HFFc6 (cell line): ENCODE measurements around the gene ZSWIM1. TPM values are rescaled to one million over a fixed set of nuclear protein-coding genes. Genes with fewer than 3 reads are reported as not detected.

Experiments used
- DNase-seq: peaks from one replicate; pipeline ENCODE4 v3.0.0-alpha.2; 2018
- H3K27ac Mint-ChIP-seq: 2 replicates; pipeline ENCODE4 v1.8.0; 2020; ENCODE audit warnings: mild to moderate bottlenecking, mixed read lengths
- H3K27me3 Mint-ChIP-seq: 2 replicates; pipeline ENCODE4 v1.8.0; 2021; ENCODE audit warnings: mild to moderate bottlenecking, moderate library complexity, mixed read lengths; ENCODE audit not compliant: insufficient read depth
- H3K36me3 Mint-ChIP-seq: 2 replicates; pipeline ENCODE4 v1.8.0; 2021; ENCODE audit warnings: low read depth, mixed read lengths
- H3K4me1 Mint-ChIP-seq: 2 replicates; pipeline ENCODE4 v1.8.0; 2020; ENCODE audit warnings: low read depth, mixed read lengths
- H3K4me3 Mint-ChIP-seq: 2 replicates; pipeline ENCODE4 v1.8.0; 2020; ENCODE audit warnings: mild to moderate bottlenecking, moderate library complexity, mixed read lengths
- H3K9me3 Mint-ChIP-seq: 2 replicates; pipeline ENCODE4 v1.8.0; 2020; ENCODE audit warnings: mild to moderate bottlenecking, mixed read lengths
- total RNA-seq, 6 experiments: library from RNA; stranded (reverse); fragmentation: NEBNext Ultra II Directional; extraction: Animal tissue kit (Norgen Biotek cat#: 25700); gene quantifications; 2 replicates in 1 of 6; 3 replicates in 5 of 6; pipeline ENCODE4 v1.2.3, GENCODE V29; 2021
- TF ChIP-seq, protein P1 (sequence below): fragments of 200-600 bp; sonication (generic); IDR thresholded peaks from 2 replicates; pipeline ENCODE4 v1.5.0; 2021; ENCODE audit warnings: antibody characterized with exemption, mild to moderate bottlenecking

Gene ZSWIM1
- total RNA-seq, 6 experiments from 2014 or later: 9.8 to 11.7 (median 10.3) TPM

DNA sequence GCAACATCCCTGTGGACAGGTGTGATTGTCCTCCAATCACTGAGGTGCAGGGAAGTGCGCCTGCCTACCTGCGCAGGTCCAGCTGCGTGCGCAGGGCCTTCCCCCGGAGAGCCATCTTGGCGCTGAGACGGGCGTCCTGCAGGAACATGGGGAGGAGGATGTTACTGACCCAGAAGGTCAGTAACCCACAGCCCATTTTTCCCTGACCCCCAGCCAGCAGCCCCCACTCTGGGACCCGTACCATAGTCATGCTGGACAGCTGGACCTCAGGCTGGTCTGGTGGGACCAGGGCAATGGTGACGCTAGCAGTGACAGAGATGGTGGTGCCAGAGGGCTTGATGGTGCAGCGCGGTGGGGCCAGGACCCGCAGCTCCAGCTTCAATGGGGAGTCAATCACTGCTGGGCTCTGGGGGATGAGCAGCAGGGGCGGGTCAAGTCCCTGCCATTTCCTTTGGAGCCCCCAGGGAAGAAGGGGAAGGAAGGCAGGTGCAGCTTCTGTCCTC, 21.2 kb downstream of the ZSWIM1 start:
- TF ChIP-seq, protein P1, sequence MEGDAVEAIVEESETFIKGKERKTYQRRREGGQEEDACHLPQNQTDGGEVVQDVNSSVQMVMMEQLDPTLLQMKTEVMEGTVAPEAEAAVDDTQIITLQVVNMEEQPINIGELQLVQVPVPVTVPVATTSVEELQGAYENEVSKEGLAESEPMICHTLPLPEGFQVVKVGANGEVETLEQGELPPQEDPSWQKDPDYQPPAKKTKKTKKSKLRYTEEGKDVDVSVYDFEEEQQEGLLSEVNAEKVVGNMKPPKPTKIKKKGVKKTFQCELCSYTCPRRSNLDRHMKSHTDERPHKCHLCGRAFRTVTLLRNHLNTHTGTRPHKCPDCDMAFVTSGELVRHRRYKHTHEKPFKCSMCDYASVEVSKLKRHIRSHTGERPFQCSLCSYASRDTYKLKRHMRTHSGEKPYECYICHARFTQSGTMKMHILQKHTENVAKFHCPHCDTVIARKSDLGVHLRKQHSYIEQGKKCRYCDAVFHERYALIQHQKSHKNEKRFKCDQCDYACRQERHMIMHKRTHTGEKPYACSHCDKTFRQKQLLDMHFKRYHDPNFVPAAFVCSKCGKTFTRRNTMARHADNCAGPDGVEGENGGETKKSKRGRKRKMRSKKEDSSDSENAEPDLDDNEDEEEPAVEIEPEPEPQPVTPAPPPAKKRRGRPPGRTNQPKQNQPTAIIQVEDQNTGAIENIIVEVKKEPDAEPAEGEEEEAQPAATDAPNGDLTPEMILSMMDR: no peak
- peaks cover 20% of the 10 kb centered on the region for H3K4me1 Mint-ChIP-seq
- H3K27ac Mint-ChIP-seq: no peak overlapping the region
- peaks cover 4% of the 10 kb centered on the region; the same call in 1 of the 2 replicates for H3K36me3 Mint-ChIP-seq
- H3K4me3 Mint-ChIP-seq: no peak overlapping the region
- H3K9me3 Mint-ChIP-seq: no peaks in the 10 kb centered on the region
- no peak for DNase-seq
- peaks cover 7% of the 10 kb centered on the region for H3K27me3 Mint-ChIP-seq

- Mint-ChIP-seq H3K36me3 (no peaks in the 10 kb centered on the region), H3K4me3 (peak overlapping the region; percentile 46), H3K27ac (peak overlapping the region; percentile 85), H3K4me1 (peaks cover 20% of the 10 kb centered on the region), H3K9me3 (no peaks in the 10 kb centered on the region), H3K27me3 (peaks cover 9% of the 10 kb centered on the region)
- TF ChIP-seq, protein P1: no peak
- no peak for DNase-seq
These were observed 23.8 kb downstream of the ZSWIM1 start for GRCh38 chr20:45904583-45905504.

- H3K27me3 Mint-ChIP-seq: peaks cover 9% of the 10 kb centered on the region
- H3K27ac Mint-ChIP-seq: peak overlapping the region; percentile 85
- H3K36me3 Mint-ChIP-seq: peaks cover 2% of the 10 kb centered on the region
- H3K9me3 Mint-ChIP-seq: no peaks in the 10 kb centered on the region
- TF ChIP-seq, protein P1: no peak
- peaks cover 23% of the 10 kb centered on the region for H3K4me1 Mint-ChIP-seq
- peak overlapping the region; percentile 46 for H3K4me3 Mint-ChIP-seq
- DNase-seq: peak; percentile 94
These were observed 24.6 kb downstream of the ZSWIM1 start for GRCh38 chr20:45905505-45906079.

- Mint-ChIP-seq H3K27me3 (peaks cover 9% of the 10 kb centered on the region), H3K4me3 (no peak overlapping the region), H3K9me3 (no peaks in the 10 kb centered on the region), H3K4me1 (peaks cover 38% of the 10 kb centered on the region), H3K36me3 (peaks cover 5% of the 10 kb centered on the region), H3K27ac (no peak overlapping the region)
- no peak for DNase-seq
- TF ChIP-seq, protein P1: no peak
These were observed 26.4 kb downstream of the ZSWIM1 start for GRCh38 chr20:45907219-45907948.

DNA sequence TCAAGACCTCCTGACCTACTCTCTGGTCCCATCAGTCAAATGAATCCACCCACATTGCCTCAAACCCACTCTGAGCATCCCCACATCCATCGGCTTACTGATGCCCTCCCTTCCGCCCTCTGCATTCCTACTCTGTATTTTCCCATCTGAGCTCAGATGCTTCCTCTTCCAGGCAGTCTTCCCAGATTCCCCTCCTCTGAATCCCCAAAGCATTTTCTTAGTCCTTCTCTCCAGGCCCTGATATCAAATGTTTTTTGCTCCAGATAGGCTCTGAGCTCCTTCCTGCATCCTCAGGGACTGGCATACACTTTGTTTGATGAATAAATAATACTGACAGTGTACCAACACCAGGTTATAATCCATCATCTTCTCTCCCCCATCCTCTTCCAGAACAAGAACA, 27.1 kb downstream of the ZSWIM1 start:
- TF ChIP-seq, protein P1: no peak
- no peak overlapping the region for H3K4me3 Mint-ChIP-seq
- H3K36me3 Mint-ChIP-seq: peaks cover 5% of the 10 kb centered on the region
- no peak for DNase-seq
- no peak overlapping the region for H3K27ac Mint-ChIP-seq
- peaks cover 7% of the 10 kb centered on the region for H3K27me3 Mint-ChIP-seq
- peaks cover 40% of the 10 kb centered on the region for H3K4me1 Mint-ChIP-seq
- no peaks in the 10 kb centered on the region for H3K9me3 Mint-ChIP-seq
